Esophagus squamous epithelium (tissue), 5 donors: Measurements from ENCODE around the gene CCR9. TPM values are rescaled to one million over a fixed set of nuclear protein-coding genes. Genes with fewer than 3 reads are reported as not detected.

ENCODE experiments used
- DNase-seq: peaks from one replicate; lab custom pipeline; 2025; lab: John Stamatoyannopoulos, UW
- H3K27ac ChIP-seq, 4 donors: fragments of 200-600 bp; sonication (generic); one replicate each; pipeline ENCODE4 v1.5.1; 2016 to 2019; ENCODE audit warnings: mild to moderate bottlenecking in 1 of 4
- H3K27me3 ChIP-seq, 4 donors: fragments of 200-600 bp; sonication (generic); 1 replicate in 3 of 4; 2 replicates in 1 of 4; pipeline versions ENCODE4 v1.5.1 to v1.6.0; 2017 to 2021; ENCODE audit warnings: antibody characterized with exemption in 1 of 4
- H3K36me3 ChIP-seq, 3 donors: fragments of 200-600 bp; sonication (generic); one replicate each; pipeline ENCODE4 v1.5.1; 2016 to 2019
- H3K4me1 ChIP-seq, 3 donors: fragments of 200-600 bp; sonication (generic); one replicate each; pipeline ENCODE4 v1.5.1; 2017 to 2019
- H3K4me3 ChIP-seq, 4 donors: fragments of 200-600 bp; sonication (generic); 1 replicate in 3 of 4; 2 replicates in 1 of 4; pipeline ENCODE4 v1.5.1; 2016 to 2019; ENCODE audit warnings: mild to moderate bottlenecking in 2 of 4, moderate library complexity in 1 of 4
- H3K9me3 ChIP-seq, 3 donors: fragments of 200-600 bp; sonication (generic); one replicate each; pipeline ENCODE4 v1.5.1; 2016 to 2019
- CTCF ChIP-seq, 6 experiments: fragments of 450-650 bp in 4 of 6; fragments of 200-600 bp in 2 of 6; sonication (generic) in 2 of 6; IDR thresholded peaks; one replicate each; pipeline ENCODE4 v1.5.1; 2016 to 2019; ENCODE audit warnings: antibody characterized with exemption in 6 of 6, mild to moderate bottlenecking in 4 of 6, moderate library complexity in 4 of 6
- POLR2A ChIP-seq, 4 donors: fragments of 450-650 bp; IDR thresholded peaks; one replicate each; pipeline ENCODE4 v1.6.1; 2017; ENCODE audit warnings: antibody characterized with exemption in 4 of 4, mild to moderate bottlenecking in 4 of 4, moderate library complexity in 3 of 4
- WGBS, 2 donors: methylation state at CpG; one replicate each; pipeline ENCODE4 v1.1.5; 2018; 5-methylcytosine and 5-hydroxymethylcytosine counted together
- intact Hi-C: fragments of 100-400 bp; cut with DNase I; formaldehyde crosslinking; loops from one replicate; pipeline ENCODE4 v1.15.0; 2022
- total RNA-seq, 4 donors: library from RNA; depleted of rRNA; stranded (reverse); fragments of >200 nt; gene quantifications; one replicate each; pipeline ENCODE4 v1.1.0, GENCODE V29; 2016
- donor health status: DM: yes; HTN: yes; CAD: no.

Gene CCR9
- total RNA-seq, 4 donors from 2014 or later, result not detected

GRCh38 chr3:45942051-45942825 lies 55.9 kb downstream of the CCR9 start:
- Histone ChIP-seq H3K4me1 (peaks cover 0 to 27% (median 5%) of the 10 kb centered on the region in 3 donors), H3K9me3 (no peaks in the 10 kb centered on the region), H3K4me3 (no peak overlapping the region), H3K36me3 (peaks cover 3 to 53% (median 8%) of the 10 kb centered on the region in 3 donors), H3K27ac (peak overlapping the region in 2 of 4 donors; percentile 44 to 47), H3K27me3 (no peaks in the 10 kb centered on the region)
- TF ChIP-seq POLR2A (IDR thresholded peaks at IDR 0.05), result no peak
- no peak for TF ChIP-seq CTCF (IDR thresholded peaks at IDR 0.05)
- 30% methylated on average over 4 to 5 of the region's 6 CpGs for WGBS, 2 donors
- no peak for DNase-seq
- intact Hi-C loops, result no loop called here

- H3K9me3 ChIP-seq, result no peaks in the 10 kb centered on the region
- WGBS, 2 donors, result 86 to 87% methylated on average over 6 to 8 of the region's 8 CpGs
- DNase-seq, result no peak
- intact Hi-C loops, result no loop called here
- H3K27ac ChIP-seq, result peak within 1 kb of the TSS in 2 of 4 donors; percentile 47 to 55
- TF ChIP-seq CTCF (IDR thresholded peaks at IDR 0.05), result no peak
- TF ChIP-seq POLR2A (IDR thresholded peaks at IDR 0.05), result peak in 1 of 4 donors; percentile 46
- peak within 1 kb of the TSS in 2 of 4 donors; percentile 20 to 22 for H3K4me3 ChIP-seq
- H3K36me3 ChIP-seq, result peaks cover 0 to 53% (median 17%) of the 10 kb centered on the region in 3 donors
- H3K27me3 ChIP-seq, result no peaks in the 10 kb centered on the region
- H3K4me1 ChIP-seq, result peaks cover 0 to 27% (median 5%) of the 10 kb centered on the region in 3 donors
These were observed 57.0 kb downstream of the CCR9 start, which contains the start of gene CXCR6 for GRCh38 chr3:45943207-45943846. CXCR6 (plus strand) TSS chr3:45943464; CDS start chr3:45946482, 3,018 bp downstream.

- TF ChIP-seq CTCF (IDR thresholded peaks at IDR 0.05) (no peak), POLR2A (IDR thresholded peaks at IDR 0.05) (peak in 1 of 4 donors; percentile 26)
- H3K4me1 ChIP-seq, result peaks cover 0 to 24% (median 0%) of the 10 kb centered on the region in 3 donors
- peaks cover 6 to 70% (median 25%) of the 10 kb centered on the region in 3 donors for H3K36me3 ChIP-seq
- H3K27me3 ChIP-seq, result no peaks in the 10 kb centered on the region
- H3K9me3 ChIP-seq, result no peaks in the 10 kb centered on the region
- H3K27ac ChIP-seq, result peak overlapping the region in 3 of 4 donors; percentile 5 to 60 (median 55)
- intact Hi-C loops, result no loop called here
- WGBS, 2 donors, result 70 to 84% methylated on average over 4 to 5 of the region's 5 CpGs
- no peak for DNase-seq
- H3K4me3 ChIP-seq, result peak overlapping the region in 2 of 4 donors; percentile 19 to 22
These were observed 58.7 kb downstream of the CCR9 start for GRCh38 chr3:45944830-45945620.

- no peak overlapping the region for H3K4me3 ChIP-seq
- intact Hi-C loops, result no loop called here
- 100% methylated on average over 1 of the region's 1 CpG; no CpG with 5 or more reads in 1 of the 2 donors for WGBS, 2 donors
- no peak for TF ChIP-seq POLR2A (IDR thresholded peaks at IDR 0.05)
- peak in 2 of 6 experiments; percentile 25 to 28 for TF ChIP-seq CTCF (IDR thresholded peaks at IDR 0.05)
- H3K9me3 ChIP-seq, result no peaks in the 10 kb centered on the region
- H3K36me3 ChIP-seq, result peaks cover 6 to 83% (median 25%) of the 10 kb centered on the region in 3 donors
- H3K27ac ChIP-seq, result peak overlapping the region in 1 of 4 donors; percentile 32
- H3K27me3 ChIP-seq, result no peaks in the 10 kb centered on the region
- peaks cover 0 to 23% (median 0%) of the 10 kb centered on the region in 3 donors for H3K4me1 ChIP-seq
- DNase-seq, result no peak
These were observed 60.0 kb downstream of the CCR9 start for GRCh38 chr3:45946307-45946706.
